ENCODE measurements around the gene ARHGDIG. TPM values are rescaled to one million over a fixed set of nuclear protein-coding genes. Genes with fewer than 3 reads are reported as not detected.

ARHGDIG gene
- total RNA-seq, 4 donors from 2014 or later = 2.1 TPM; not detected in 3

DNA sequence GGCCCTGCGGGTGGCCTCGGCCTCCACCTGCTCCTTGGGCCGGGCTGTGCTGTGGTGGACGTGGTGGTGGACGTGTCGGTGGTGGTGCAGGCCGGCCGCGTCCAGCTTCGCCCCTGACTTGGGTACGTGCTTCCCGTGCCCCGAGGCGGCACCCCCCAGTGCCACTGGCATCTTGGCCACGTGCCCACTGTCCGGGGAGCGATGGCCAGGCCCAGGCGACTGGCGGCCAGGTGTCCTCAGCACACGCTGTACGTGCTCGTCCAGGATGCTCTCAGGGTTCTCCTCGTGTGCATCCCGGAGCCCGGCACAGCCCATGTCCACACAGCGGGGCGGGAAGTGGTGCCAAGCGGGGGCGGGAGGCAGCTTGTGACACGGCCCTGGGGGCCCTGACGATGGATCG, 17.4 kb downstream of the ARHGDIG start:
- H3K4me3 ChIP-seq = no peak overlapping the region
- TF ChIP-seq POLR2A (IDR thresholded peaks at IDR 0.05) = no peak
- TF ChIP-seq, protein P1, sequence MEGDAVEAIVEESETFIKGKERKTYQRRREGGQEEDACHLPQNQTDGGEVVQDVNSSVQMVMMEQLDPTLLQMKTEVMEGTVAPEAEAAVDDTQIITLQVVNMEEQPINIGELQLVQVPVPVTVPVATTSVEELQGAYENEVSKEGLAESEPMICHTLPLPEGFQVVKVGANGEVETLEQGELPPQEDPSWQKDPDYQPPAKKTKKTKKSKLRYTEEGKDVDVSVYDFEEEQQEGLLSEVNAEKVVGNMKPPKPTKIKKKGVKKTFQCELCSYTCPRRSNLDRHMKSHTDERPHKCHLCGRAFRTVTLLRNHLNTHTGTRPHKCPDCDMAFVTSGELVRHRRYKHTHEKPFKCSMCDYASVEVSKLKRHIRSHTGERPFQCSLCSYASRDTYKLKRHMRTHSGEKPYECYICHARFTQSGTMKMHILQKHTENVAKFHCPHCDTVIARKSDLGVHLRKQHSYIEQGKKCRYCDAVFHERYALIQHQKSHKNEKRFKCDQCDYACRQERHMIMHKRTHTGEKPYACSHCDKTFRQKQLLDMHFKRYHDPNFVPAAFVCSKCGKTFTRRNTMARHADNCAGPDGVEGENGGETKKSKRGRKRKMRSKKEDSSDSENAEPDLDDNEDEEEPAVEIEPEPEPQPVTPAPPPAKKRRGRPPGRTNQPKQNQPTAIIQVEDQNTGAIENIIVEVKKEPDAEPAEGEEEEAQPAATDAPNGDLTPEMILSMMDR (IDR thresholded peaks at IDR 0.05) = no peak
- no peaks in the 10 kb centered on the region for H3K4me1 ChIP-seq
- no peaks in the 10 kb centered on the region for H3K27me3 ChIP-seq
- intact Hi-C loops (cut with DNase I; ENCODE audit: low total_unique reads) = no loop called here
- DNase-seq = no peak
- no peaks in the 10 kb centered on the region for H3K9me3 ChIP-seq
- H3K36me3 ChIP-seq = no peaks in the 10 kb centered on the region
- no peak overlapping the region for H3K27ac ChIP-seq

DNA sequence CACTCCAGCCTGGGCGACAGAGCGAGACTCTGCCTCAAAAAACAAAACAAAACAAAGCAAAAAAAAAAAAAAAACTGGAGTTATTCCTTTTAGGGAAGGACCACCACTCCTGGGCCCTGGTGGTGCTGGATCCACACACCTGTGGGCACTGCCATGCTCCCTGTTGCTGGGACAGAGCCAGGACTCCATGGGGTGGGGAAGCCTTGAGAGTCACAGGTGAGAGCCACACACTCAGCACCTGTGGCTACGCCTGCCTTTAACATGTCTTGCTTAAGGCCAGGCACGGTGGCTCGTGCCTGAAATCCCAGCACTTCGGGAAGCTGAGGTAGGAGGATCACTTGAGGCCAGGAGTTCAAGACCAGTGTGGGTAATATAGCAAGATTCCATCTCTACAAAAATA, 20.8 kb downstream of the ARHGDIG start:
- Histone ChIP-seq H3K27me3 (no peaks in the 10 kb centered on the region), H3K4me3 (no peak overlapping the region), H3K27ac (no peak overlapping the region), H3K36me3 (no peaks in the 10 kb centered on the region), H3K4me1 (no peaks in the 10 kb centered on the region), H3K9me3 (no peaks in the 10 kb centered on the region)
- no peak for DNase-seq
- no peak for TF ChIP-seq POLR2A (IDR thresholded peaks at IDR 0.05)
- TF ChIP-seq, protein P1 (IDR thresholded peaks at IDR 0.05) = no peak
- intact Hi-C loops (cut with DNase I; ENCODE audit: low total_unique reads) = no loop called here

DNA sequence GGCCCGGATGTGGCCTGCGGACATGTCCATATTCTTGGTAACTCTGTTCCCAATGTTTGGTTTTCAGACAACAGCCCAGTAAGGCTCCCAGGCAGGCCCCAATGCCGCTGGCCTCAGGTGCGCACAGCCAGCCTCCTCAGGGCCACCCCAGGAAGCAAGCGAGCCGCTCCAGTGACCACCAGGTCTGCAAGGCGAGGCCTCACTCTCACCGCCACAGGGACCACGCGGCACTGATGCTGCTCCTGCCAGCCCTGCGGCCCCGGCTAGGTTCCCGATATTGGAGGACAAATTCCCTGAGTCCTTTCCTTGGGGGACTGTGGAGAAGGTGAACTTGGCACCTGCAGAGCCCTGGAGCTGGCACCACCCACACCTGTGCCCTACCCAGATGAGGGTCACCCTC, 21.6 kb downstream of the ARHGDIG start:
- intact Hi-C loops (cut with DNase I; ENCODE audit: low total_unique reads) = no loop called here
- Histone ChIP-seq H3K9me3 (no peaks in the 10 kb centered on the region), H3K27ac (no peak overlapping the region), H3K27me3 (no peaks in the 10 kb centered on the region), H3K4me1 (no peaks in the 10 kb centered on the region), H3K36me3 (no peaks in the 10 kb centered on the region), H3K4me3 (no peak overlapping the region)
- no peak for DNase-seq
- TF ChIP-seq, protein P1 (IDR thresholded peaks at IDR 0.05) = no peak
- TF ChIP-seq POLR2A (IDR thresholded peaks at IDR 0.05) = no peak

DNA sequence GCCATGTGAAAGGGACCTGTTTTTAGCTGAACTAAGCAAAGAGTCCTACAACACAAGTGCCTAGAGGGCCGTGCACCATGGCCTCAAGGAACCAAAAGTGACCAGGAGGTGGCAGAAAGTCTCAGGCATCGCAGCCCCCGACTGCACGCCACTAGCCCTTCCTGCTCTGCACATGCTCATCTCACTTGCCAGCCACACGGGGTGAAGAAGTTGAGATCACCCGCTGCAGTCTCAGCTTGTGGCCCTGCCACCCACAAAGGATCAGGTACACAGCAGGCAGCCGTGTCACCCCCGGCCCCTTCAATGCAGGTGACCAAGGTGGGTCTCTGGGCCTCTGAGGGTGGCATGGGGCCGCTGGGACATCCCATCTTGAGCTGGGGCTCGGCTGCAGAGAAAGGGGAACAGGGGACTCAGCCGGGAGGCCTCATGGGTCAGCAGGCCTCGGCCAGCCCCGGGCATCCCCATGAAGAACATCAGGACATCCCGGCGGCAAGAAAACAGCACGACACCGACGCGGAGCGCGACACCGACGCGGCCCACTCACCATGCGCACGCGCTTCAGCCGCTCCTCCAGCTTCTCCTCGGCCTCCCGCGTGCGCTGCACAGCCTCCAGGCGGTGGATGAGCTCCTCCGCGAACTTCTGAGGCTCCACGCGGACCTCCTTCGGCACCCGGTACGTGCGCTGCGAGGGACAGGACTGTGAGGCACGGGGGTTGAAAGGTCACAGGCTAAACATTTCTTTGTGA, 23.5 kb downstream of the ARHGDIG start:
- Histone ChIP-seq H3K27ac (no peak overlapping the region), H3K4me1 (no peaks in the 10 kb centered on the region), H3K9me3 (no peaks in the 10 kb centered on the region), H3K36me3 (no peaks in the 10 kb centered on the region), H3K27me3 (no peaks in the 10 kb centered on the region), H3K4me3 (no peak overlapping the region)
- intact Hi-C loops (cut with DNase I; ENCODE audit: low total_unique reads) = no loop called here
- DNase-seq = no peak
- TF ChIP-seq, protein P1 (IDR thresholded peaks at IDR 0.05) = no peak
- no peak for TF ChIP-seq POLR2A (IDR thresholded peaks at IDR 0.05)

DNA sequence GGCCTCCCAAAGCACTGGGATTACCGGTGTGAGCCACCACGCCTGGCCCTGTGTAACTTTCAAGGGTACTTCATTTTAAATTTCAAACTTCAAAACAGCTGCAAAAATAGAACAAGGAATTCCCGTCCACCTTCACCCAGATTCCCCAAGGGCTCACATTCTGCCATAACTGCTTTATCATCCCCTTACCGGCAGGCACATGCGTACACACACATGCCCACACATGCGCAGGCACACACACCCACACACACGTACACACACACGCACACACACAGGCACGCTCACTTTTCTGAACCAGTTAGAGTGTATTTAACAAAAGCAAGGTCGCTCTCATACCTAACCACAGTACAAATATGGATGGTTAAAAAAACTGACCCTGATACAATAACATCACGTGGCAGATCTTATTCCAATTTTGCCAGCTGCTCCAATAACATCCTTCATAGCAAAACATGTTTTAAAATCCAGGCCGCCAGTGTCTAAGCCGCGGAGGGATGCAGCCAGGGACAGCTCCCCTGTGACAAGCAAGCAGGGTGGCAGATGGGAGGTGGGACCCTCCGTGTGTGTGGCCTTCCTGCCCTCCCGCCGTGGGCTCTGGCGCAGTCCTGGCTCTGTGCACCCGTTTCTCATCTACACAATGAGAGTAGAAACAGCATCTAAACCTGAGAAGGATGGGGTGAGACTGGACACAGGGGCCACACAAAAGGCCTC, 25.7 kb downstream of the ARHGDIG start:
- TF ChIP-seq POLR2A (IDR thresholded peaks at IDR 0.05) = no peak
- TF ChIP-seq, protein P1 (IDR thresholded peaks at IDR 0.05) = no peak
- Histone ChIP-seq H3K36me3 (no peaks in the 10 kb centered on the region), H3K27ac (no peak overlapping the region), H3K4me1 (no peaks in the 10 kb centered on the region), H3K9me3 (no peaks in the 10 kb centered on the region), H3K27me3 (no peaks in the 10 kb centered on the region), H3K4me3 (no peak overlapping the region)
- intact Hi-C loops (cut with DNase I; ENCODE audit: low total_unique reads) = no loop called here
- DNase-seq = no peak

All from uterus (tissue), 4 donors.